ENCODE results near the gene KLHL29.

Gene KLHL29

GRCh38 chr2:23480957-23481797 is 96.2 kb downstream of the KLHL29 start:
- no peak for DNase-seq

- DNase-seq = no peak
These were observed 97.2 kb downstream of the KLHL29 start for GRCh38 chr2:23482188-23482587.

GRCh38 chr2:23482607-23483006 is 97.6 kb downstream of the KLHL29 start:
- DNase-seq = no peak

GRCh38 chr2:23483791-23484190 is 98.8 kb downstream of the KLHL29 start:
- no peak for DNase-seq

GRCh38 chr2:23484275-23484674 is 99.3 kb downstream of the KLHL29 start:
- DNase-seq = no peak

GRCh38 chr2:23484767-23485166 is 99.8 kb downstream of the KLHL29 start:
- no peak for DNase-seq

GRCh38 chr2:23485261-23485660 is 100.3 kb downstream of the KLHL29 start:
- no peak for DNase-seq

- DNase-seq = no peak
These were observed 101.1 kb downstream of the KLHL29 start for GRCh38 chr2:23485841-23486683.

GRCh38 chr2:23486684-23487075 is 101.7 kb downstream of the KLHL29 start:
- no peak for DNase-seq

- DNase-seq = no peak
These were observed 102.9 kb downstream of the KLHL29 start for GRCh38 chr2:23487735-23488492.

- DNase-seq = no peak
These were observed 103.6 kb downstream of the KLHL29 start for GRCh38 chr2:23488584-23488983.

- DNase-seq = no peak
These were observed 104.7 kb downstream of the KLHL29 start for GRCh38 chr2:23489471-23490322.

- no peak for DNase-seq
These were observed 106.8 kb downstream of the KLHL29 start for GRCh38 chr2:23491591-23492336.

GRCh38 chr2:23492337-23492675 is 107.3 kb downstream of the KLHL29 start:
- DNase-seq = no peak

- DNase-seq = no peak
These were observed 107.9 kb downstream of the KLHL29 start for GRCh38 chr2:23492921-23493320.

- no peak for DNase-seq
These were observed 108.9 kb downstream of the KLHL29 start for GRCh38 chr2:23493846-23494245.

- no peak for DNase-seq
These were observed 109.3 kb downstream of the KLHL29 start for GRCh38 chr2:23494286-23494685.

- DNase-seq = no peak
These were observed 110.7 kb downstream of the KLHL29 start for GRCh38 chr2:23495661-23496114.

- no peak for DNase-seq
These were observed 111.5 kb downstream of the KLHL29 start for GRCh38 chr2:23496456-23496855.

- no peak for DNase-seq
These were observed 112.1 kb downstream of the KLHL29 start for GRCh38 chr2:23497063-23497462.

GRCh38 chr2:23497536-23497935 is 112.6 kb downstream of the KLHL29 start:
- no peak for DNase-seq

- DNase-seq = no peak
These were observed 114.0 kb downstream of the KLHL29 start for GRCh38 chr2:23498943-23499342.
